GM19452 (cell line): ENCODE results near the gene CFAP92.

ENCODE experiments used
- ATAC-seq: cut with Tn5 transposase; IDR thresholded peaks from one replicate; pipeline ENCODE4 v1.9.1; 2021; ENCODE audit not compliant: unreplicated experiment

The CFAP92 gene

DNA sequence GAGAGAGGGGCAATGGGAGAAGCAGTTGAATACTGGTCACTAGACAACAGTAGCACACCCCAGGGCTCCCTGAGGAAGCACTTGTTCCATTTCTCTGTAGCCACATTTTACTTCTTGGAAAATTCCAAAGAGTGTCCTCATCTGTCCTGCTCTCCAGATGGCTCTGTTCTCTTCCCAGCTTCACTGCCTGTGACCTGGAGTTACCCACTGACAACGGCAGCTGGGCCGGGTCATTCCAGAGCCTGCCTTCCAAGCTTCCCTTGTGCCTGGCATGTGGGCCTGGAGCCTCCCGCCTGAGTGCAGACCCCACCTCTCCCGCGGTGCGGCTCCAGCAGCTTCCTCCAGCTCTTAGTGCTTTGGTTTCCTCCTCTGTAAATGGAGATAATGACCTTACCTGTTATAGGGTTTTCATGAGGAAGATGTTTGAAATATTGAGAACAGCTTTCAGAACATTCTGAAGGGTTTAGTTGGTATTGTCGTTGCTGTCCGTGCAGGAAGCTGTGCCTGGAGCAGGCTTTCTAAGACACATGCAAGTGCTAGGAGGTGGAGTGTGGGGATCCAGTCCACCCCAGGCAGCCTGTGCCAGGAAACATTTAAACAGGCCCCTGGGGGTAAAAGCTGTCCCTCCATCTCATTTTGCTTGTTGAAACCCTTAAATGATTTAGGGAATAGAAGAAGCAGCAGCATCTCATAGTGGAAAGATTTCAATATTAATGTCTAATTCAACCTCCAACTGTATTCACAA lies 32.0 kb upstream of the CFAP92 start:
- ATAC-seq: no peak

DNA sequence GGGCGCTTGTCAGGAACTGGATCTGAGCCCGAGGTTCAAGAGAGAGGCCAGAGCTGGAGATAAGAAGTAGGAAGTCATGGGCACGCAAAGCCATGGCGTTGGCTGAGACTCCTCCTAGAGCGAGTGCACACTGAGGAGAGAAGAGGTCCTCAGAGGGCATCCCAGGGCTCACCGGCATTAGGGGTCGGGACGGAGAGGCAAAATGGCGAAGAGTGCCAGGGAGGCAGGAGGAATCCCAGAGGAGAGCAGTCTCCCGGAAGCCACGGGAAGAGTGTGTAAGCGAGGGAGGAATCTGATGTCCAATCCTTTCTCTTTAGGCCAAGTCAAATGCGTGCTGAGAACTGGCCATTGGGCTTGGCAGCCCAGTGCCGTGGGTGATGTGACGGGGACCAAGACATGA lies 31.2 kb upstream of the CFAP92 start:
- ATAC-seq: no peak

DNA sequence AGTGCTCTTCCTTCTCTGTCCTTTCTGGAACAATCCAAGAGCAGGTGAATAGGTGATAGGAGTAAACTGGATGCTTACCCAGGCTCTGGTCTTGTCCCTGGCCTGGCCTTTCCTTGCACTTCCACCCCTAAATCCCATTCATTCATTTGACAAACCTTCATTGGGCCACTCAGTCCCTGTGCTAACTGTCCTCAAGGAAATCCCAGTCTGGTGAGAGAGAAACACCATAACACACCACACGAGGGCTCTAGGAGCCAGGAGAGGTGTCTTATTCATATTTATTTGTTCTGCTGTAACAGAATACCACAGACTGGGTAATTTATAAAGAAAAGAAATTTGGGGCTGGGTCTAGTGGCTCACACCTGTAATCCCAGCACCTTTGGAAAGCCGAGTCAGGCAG lies 30.0 kb upstream of the CFAP92 start:
- ATAC-seq: no peak

DNA sequence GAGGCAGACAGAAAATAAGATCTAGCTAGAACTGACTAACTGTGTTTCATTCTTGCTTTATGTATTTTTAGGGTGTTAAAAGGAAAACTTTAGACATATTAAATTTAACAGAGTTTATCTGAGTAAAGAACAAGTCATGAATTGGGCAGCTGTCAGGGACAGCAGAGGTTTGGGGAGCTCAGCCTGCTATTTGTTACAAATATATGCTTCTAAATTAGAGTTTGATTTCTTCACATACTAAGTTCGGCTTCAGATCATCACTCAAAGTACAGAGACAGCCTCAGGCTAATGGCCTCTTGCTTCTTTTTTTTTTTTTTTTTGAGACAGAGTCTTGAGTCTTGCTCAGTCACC lies 29.1 kb upstream of the CFAP92 start:
- ATAC-seq: no peak

DNA sequence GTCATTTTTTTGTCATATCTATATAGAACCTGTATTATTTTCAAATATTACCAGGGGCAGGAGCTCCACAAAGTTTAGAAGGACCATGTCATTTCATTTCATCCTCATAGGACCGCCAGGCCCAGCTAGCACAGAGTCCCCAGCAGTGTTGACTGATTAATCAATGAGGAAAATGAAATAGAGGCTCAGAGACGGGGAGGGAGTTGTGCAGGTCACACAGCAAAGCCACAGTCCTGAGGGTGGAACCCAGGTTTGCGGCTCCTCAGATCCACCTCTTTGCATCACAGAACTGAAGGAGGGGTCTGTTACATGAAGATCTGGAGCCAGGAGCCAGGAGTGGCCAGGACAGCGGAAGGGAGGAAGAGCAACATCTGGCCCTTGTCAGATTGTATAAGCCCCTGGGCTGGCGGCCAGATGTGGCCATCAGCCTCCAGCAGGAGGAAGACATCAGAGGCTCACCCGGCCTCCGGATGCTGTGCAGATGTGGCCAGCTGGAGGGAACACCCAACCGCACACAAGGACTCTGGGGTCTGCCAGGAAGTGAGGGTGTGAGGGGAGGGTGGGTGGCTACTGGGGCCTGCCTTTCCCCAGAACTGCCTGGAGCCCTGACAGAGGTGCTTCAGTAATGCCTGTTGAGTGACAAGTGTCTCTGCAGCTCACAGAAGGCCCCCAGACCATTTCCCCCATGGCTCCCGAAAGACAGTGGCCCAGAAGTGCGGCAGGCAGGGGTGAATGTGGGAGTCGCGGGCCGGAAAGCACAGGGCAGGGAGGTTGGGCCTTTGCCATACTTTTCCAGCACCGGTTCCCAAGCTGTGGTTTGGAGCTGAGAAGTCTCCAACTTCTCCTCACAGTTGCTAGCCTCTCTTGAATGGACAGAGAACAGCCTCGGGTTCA lies 28.5 kb upstream of the CFAP92 start:
- ATAC-seq: no peak

DNA sequence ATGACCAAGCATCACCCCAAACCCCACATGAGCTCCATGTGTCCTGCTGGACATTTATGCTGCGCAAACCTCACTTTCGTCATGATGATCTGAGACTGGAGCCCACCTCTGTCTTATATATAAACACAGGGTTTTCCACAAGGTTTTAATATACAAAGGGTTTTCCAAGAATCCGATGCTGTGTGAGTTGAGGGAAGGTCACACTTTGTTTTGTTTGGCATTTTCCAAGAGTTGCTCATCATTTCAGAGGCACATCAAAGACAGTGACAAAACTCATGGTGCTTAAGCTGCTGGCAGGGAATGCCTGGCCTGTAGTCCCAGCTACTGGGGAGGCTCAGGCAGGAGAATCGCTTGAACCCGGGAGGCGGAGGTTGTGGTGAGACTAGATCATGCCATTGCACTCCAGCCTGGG lies 27.3 kb upstream of the CFAP92 start:
- ATAC-seq: no peak

DNA sequence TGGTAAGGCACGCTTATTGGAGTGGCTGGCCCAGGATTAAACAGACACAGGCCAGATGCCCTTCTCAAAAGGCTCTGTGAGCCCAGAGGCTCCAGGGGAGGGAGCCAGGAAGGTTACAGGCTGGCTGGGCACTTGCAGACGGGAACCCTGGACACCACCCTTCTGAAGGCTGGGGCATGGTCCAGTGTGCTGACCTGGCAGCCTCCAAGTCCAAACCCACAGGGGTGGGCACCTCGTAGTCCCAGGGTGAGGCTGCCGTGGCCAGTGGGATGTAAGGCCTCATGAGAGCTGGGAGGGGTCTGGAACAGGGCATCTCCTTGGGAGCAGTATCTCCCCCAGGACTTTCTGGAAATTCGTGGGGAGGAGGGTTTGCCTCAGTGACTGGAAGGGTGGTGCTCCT lies 26.8 kb upstream of the CFAP92 start:
- no peak for ATAC-seq

DNA sequence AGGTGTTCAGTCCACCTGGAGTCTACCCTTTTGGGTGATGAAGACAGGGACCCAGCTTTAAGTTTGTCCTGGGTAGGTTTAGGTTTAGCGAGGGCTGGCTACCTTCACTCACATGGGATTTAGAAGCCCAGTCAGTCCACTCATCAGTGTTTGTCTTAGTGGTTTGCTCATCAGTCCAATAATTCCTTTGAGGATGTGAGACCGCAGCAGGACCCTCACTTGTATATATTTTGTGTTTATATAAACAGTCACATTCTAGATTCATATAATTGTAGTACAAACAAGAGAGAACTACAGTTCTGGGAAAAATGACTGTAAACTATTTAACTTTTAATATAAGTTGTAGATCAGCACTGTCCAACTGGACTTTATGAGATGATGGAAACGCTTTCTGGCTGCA lies 25.4 kb upstream of the CFAP92 start:
- ATAC-seq: no peak

DNA sequence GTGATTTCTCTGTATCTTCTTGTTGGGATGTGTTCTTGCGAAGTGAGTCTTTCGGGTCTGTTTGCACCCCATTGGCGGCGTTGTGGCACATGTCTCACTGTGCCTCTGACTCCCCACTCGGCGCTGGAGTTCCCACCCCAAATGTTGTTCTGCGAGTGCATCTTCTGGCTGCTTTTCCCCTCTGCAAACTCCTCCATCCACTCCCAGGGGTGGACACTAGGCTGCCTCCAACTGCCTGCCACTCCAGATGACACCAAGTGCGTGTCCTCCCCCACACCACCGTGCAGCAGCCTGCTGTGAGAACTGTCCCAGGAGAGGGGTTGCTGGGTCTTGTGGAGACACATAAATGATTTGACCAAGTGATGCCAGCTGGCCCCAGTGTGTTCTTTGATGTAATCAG lies 24.9 kb upstream of the CFAP92 start:
- ATAC-seq: no peak

DNA sequence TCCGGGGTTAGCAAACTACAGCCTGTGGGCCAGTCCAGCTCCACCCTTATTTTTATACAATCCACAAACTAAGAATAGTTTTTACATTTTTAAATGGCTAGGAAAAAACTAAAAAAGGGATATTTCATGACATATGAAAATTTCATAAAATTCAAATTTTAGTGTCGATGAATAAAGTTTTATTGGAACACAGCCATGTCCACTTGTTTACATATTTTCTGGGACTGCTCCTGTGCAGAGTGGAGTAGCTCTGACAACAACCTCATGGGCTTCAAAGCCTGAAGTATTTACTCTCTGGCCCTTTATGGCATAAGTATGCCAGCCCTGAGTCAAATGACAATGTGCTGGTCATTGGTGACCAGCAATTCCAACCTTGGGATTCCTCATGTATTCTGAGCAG lies 24.4 kb upstream of the CFAP92 start:
- ATAC-seq: no peak

DNA sequence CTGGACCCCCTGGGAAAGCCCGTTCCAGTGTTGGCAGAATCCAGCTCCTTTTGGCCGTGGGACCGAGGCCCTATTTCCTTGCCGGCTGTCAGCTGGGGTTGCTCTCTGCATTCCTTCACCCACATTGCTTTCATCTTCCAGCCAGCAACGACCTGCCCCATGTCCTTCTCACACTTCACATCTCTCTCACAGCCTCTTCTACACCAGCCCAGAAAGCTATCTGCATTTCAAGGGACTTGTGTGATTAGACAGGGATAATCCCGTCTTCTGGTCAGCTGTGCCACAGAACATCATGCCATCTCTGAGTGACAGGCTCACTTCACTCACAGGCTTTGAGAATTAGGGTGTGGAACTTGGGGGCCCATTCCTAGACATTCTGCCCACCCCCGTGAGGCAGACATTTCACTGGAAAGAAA lies 23.6 kb upstream of the CFAP92 start:
- no peak for ATAC-seq

DNA sequence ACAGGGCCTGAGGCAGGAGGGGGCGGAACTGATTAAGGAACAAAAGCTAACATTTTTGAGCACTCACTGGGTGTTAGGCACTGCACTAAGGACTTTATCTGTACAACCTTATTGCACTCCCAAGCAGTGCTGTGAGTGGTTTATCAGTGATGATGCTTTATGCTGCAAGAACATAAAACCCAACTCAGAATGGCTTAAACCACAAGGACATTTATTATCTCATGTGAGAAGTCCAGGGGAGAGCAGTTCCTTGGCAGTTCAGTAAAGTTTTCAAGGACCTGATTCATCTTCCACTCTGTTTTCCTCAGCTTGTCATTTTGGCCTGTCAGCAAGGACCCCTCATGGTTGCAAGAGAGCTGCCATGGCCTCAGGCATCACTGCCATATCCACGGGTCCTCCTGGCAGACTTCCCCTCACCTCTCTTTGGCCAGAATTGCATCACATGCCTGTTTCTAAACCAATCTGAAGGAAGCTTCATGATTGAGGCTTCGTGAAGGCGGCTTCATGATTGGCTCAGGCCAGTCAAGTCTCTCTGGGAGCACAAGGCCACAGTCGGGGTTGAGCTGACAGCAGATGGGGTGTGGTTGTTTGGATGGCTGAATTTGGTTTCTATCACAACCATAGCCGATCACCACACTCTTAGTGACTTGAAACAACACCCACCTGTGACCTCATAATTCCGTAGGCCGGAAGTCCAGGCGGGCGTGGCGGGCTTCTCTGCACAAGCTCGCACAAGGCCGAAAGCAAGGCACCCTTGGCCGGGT lies 23.0 kb upstream of the CFAP92 start:
- ATAC-seq: peak; percentile 78

DNA sequence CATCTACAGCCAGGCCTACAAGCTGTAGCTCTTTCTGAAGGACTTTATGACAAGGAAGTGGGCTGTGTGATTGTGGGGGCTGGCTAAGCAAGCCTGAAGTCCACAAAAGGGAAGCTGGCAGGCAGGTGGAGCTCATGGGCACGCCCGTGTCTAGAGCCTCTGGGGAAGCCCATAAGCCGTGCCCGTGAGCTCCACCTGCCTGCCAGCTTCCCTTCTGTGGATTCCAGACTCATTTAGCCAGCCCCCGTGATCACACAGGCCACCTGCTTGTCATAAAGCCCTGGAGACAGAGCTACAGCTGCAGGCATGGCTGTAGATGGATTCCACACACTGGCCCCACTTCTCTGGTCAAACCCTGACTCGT lies 22.5 kb upstream of the CFAP92 start:
- ATAC-seq: no peak

DNA sequence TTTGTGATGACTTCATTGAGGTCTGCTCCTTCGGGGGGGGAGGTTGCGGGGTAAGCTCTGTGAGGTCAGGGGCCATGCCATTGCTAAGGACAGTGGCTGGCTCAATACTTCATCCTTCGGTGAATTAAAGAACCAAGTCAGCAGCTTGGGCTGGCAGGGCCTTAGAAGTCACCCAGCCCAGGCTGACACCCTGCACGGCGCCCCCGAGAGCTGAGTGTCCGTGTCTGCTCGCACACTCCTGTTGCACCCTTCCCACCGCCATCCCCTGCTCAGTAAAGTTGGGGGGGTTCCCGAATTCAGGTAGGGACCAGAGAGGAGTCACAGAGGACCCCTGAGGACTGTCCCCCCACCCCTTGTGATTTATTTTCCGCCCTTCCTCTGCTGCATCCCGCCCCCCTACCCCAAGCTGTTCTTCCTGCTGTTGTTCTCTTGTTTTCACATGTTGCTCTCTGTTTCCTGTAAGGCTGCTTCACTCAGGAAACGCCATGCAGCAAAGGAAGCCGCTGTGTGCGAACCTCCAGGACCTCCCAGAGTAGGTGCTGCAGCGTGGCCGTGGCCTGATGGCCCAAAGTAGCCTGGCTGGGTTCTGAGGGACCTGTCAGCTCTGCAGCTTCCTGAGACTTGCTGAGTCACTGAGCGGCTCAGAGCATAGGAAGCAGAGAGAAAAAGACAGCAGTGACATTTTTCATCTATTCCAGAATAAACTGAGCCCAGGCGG lies 21.7 kb upstream of the CFAP92 start:
- ATAC-seq: no peak

DNA sequence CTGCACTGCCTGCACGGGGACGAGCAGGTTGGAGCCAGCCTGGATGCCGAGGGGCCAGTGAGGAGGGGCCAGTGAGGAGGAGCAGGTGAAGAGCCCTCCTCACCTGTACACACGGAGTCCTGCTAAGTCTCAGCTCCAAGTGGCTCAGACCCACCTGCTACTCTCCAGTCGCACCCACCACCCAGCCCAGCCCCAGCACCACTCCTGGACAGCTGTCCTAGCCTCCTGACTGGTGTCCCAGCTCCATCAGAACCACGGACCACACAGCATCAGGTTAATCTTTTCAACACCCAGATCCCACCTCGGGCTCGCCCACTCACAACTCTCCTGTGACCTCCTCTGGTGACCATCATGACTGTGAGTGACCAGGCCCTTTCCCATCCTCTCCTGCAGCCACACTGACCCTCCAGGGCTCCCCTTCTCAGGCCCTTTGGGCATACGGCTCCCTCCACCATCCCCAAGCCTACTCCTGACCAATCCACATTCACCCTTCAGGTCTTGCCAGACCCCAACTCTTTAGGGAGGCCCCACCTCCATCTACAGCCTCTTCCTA lies 21.0 kb upstream of the CFAP92 start:
- no peak for ATAC-seq

DNA sequence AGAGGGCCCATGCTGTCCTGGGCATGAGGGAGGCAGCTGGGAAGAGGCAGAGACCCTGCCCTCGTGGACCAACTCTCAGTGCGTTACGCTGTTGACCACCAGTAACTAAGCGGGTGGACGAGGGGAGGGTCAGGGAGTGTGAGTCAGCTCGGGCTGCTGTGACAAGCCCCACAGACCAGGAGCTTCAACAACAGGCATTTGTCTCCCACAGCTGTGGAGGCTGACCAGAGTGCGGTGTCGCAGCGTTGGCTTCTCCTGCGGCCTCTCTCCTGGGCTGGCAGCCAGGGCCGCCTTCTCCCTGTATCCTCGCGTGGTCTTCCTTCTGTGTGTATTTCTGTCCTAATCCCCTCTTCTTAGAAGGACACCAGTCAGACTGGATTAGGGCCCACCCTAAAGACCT lies 20.3 kb upstream of the CFAP92 start:
- ATAC-seq: no peak

DNA sequence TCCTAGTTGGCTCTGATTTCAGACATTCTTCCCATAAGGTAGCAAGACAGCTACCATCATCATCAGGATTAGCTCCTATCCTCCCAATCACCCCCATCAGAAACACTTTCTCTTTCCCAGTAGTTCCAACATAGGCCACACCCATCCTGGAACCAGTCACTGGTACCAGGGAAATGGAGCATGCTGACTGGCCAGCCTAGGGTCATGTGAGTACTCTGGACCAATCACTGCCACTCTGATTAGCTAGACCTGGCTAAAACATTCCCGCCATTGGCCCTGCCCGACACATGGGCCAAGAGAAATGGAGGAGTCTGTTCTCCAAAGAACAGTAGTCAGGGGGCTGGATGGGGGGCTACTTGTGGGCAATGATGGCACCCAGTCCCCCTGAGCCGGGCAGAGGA lies 19.6 kb upstream of the CFAP92 start:
- no peak for ATAC-seq

DNA sequence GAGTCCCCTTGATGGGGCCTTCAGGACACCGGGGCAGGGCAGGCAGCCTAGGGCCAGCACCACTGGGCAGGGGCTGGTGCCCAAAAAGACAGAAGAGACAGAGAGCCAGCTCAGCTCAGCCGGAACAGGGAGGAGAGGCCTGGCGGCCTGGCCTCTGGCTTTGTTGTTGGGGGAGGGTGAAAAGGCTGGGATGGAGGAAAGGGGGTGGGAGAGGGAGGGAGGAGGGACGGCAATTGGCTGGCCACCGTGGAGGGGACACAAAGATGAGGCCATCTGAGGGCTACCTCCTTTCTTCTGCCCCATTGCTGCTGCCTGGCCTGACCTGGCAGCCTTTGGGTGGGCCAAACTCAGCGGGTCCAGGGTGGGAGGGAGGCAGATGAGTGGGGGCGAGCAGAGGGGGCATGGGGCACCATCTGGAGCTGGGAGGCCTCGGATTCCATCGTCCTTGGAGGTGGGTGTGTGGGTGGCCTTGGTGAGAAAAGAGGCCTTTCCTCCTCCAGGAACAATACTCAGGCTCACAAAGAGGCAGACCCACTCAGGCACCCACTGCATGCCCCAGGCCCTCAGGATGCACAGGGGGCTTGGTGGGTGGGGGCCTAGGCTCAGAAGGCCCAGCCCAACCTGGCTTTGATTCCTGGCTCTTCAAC lies 16.6 kb upstream of the CFAP92 start:
- no peak for ATAC-seq

DNA sequence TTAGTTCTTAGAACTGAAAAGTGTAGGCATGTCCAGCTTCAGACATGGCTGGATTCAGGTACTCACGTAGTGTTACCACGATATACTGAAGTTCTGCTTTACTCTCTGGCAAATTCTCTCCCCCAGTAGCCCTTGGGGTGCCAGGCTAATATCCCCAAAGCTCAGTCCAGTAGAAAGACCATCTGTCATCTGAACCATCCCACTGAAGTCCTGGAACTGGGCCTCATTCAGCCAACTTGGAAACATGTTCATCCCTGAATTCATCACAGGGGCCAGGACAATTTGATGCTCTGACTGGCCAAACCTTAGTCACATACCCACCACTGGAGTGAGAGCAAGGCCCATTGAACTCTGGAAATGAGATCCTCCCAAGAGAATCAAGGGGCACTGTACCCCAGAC lies 15.4 kb upstream of the CFAP92 start:
- no peak for ATAC-seq

DNA sequence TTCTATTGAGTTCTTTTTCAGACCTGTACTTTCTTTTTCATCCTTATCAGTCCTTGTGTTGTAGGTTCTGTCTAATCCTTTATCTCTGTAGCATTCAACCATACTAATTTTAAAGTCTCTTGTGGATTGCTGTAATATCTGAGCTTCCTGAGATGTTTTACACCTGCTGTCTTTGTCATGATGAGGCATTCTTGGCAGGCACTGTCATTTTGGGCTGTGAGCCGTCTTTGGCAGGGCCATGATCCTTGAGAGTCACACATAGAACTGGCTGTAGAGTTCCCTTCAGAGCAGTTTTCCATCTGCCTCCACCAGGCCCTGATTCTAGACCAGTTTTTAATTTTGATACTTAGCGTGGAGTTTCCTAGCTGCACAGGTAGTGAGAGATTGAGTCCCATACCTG lies 13.9 kb upstream of the CFAP92 start:
- ATAC-seq: no peak
